HL-60 (cell line): ENCODE results near the gene RGL1.
A peak's percentile ranks its signal among the peaks of the same experiment; 100 is the strongest.

ENCODE experiments used
- DNase-seq, 2 experiments: peaks; one replicate each; pipeline ENCODE4 v3.0.0-alpha.2; 2010 to 2020; ENCODE audit warnings: low read depth in 1 of 2, low spot score in 1 of 2
- H3K27ac ChIP-seq: fragments of 250-450 bp; sonication (Bioruptor Pico); replicated peaks from 2 replicates; pipeline ENCODE4 v1.5.1; 2020; ENCODE audit warnings: mild to moderate bottlenecking, moderate library complexity
- H3K27me3 ChIP-seq: fragments of 250-450 bp; sonication (Bioruptor Pico); 2 replicates; pipeline ENCODE4 v1.5.1; 2021; ENCODE audit warnings: mild to moderate bottlenecking, moderate library complexity; ENCODE audit not compliant: insufficient read depth, poor library complexity, severe bottlenecking
- H3K4me3 ChIP-seq: replicated peaks from 2 replicates; pipeline ENCODE4 v1.5.1; 2011; ENCODE audit warnings: mild to moderate bottlenecking, control low read depth, low read length; ENCODE audit not compliant: insufficient read depth
- CTCF ChIP-seq: IDR thresholded peaks from one replicate; pipeline ENCODE4 v1.5.1; 2011; ENCODE audit warnings: low read length, control low read depth, inconsistent platforms; ENCODE audit not compliant: insufficient read depth
- GABPA ChIP-seq: IDR thresholded peaks from 2 replicates; pipeline ENCODE4 v1.6.1; 2012; ENCODE audit warnings: low read depth
- POLR2AphosphoS5 ChIP-seq: IDR thresholded peaks from 2 replicates; pipeline ENCODE4 v1.6.1; 2012; ENCODE audit warnings: low read depth
- SPI1 ChIP-seq: IDR thresholded peaks from 2 replicates; pipeline ENCODE4 v1.6.1; 2012; ENCODE audit warnings: low read depth, mild to moderate bottlenecking, borderline replicate concordance
- TF ChIP-seq, protein P1 (sequence below): IDR thresholded peaks from 2 replicates; pipeline ENCODE4 v1.6.1; 2012; ENCODE audit warnings: low read depth; ENCODE audit not compliant: insufficient replicate concordance

RGL1 gene

DNA sequence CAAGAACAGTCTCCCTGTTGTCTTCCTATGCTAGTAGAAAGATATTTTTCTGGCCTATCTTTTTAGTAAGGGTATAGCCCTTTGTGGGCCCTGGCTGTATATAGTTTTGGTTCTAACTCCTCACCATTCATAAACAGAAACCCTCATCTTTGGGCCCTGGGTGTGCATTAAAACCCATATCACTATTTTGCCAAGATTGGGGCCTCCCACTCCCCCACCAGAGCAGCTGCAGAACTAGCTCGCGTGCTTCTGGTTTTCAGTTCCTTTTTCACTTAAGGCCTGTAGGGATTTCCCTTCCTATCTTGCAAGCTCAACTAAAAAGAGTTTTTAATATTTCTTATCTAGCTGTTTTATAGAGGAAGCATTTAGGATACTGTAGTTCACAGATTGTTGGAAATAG is 106.4 kb downstream of the RGL1 start:
- no peaks in the 10 kb centered on the region for H3K27me3 ChIP-seq
- DNase-seq, result peak; percentile 13 to 69
- H3K27ac ChIP-seq, result peak overlapping the region; percentile 35
- H3K4me3 ChIP-seq, result no peak overlapping the region
- TF ChIP-seq GABPA, result no peak
- peak; percentile 89 for TF ChIP-seq SPI1
- TF ChIP-seq, protein P1, sequence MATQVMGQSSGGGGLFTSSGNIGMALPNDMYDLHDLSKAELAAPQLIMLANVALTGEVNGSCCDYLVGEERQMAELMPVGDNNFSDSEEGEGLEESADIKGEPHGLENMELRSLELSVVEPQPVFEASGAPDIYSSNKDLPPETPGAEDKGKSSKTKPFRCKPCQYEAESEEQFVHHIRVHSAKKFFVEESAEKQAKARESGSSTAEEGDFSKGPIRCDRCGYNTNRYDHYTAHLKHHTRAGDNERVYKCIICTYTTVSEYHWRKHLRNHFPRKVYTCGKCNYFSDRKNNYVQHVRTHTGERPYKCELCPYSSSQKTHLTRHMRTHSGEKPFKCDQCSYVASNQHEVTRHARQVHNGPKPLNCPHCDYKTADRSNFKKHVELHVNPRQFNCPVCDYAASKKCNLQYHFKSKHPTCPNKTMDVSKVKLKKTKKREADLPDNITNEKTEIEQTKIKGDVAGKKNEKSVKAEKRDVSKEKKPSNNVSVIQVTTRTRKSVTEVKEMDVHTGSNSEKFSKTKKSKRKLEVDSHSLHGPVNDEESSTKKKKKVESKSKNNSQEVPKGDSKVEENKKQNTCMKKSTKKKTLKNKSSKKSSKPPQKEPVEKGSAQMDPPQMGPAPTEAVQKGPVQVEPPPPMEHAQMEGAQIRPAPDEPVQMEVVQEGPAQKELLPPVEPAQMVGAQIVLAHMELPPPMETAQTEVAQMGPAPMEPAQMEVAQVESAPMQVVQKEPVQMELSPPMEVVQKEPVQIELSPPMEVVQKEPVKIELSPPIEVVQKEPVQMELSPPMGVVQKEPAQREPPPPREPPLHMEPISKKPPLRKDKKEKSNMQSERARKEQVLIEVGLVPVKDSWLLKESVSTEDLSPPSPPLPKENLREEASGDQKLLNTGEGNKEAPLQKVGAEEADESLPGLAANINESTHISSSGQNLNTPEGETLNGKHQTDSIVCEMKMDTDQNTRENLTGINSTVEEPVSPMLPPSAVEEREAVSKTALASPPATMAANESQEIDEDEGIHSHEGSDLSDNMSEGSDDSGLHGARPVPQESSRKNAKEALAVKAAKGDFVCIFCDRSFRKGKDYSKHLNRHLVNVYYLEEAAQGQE, result no peak
- no peak for TF ChIP-seq CTCF
- TF ChIP-seq POLR2AphosphoS5, result no peak; the same call in 1 of the 2 replicates

DNA sequence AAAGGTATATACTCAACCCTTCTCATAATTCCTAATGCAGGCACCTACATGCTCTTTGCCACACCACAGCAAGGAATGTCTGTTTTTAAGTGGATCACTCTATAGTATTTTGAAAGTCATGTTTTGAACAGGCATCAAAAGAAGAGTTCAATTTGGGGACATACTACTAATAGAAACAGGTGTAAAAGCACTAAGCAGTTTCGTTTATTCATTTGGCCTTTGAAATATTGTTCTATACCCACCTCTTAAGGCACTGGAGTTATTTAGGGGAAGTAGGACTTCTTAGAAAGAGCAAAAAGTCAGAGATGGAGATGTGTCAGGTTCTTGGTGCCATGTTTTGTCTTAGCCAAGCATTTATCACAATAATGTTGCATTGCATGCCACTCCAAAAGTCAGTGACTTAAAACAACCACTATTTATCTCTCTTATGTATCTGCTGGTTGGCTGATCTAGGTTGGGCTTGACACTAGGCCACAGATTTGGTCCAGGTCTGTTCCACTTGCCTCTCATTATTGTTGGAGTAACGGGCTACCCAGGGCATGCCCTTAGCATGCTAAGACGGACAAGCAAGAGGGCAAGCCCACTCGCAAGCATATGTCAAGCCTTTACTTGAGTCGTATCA is 107.5 kb downstream of the RGL1 start:
- no peak overlapping the region for H3K27ac ChIP-seq

DNA sequence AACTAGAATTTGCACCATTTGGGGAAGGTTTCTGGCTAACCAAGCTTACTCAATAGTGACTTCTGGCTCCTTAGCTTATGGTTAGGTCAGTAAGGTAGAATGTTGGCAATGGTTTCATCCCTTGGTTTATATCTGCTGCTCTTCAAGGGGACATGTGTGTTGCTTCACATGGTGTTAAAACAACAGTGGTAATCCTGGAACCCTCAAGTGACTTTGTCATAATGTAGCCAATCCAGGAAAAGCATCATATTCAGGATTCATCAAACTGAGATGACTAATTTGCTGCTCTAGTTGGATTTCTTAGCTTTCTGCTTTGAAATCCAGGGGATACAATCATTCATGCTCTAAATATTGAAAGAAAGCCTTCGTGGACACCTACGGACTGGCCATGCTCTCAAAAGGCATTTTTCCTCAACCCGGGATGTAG is 108.7 kb downstream of the RGL1 start:
- no peak overlapping the region for H3K27ac ChIP-seq
- H3K4me3 ChIP-seq, result no peak overlapping the region
- no peak for DNase-seq

More for the DNA sequence above, 107.5 kb downstream of the RGL1 start:
- no peak for DNase-seq
- no peak for TF ChIP-seq POLR2AphosphoS5
- TF ChIP-seq GABPA, result no peak
- TF ChIP-seq CTCF, result no peak
- TF ChIP-seq SPI1, result no peak
- Histone ChIP-seq H3K27me3 (no peaks in the 10 kb centered on the region), H3K4me3 (no peak overlapping the region)

More for the DNA sequence above, 108.7 kb downstream of the RGL1 start:
- TF ChIP-seq SPI1, result no peak
- no peak for TF ChIP-seq CTCF
- TF ChIP-seq, protein P1, result no peak
- TF ChIP-seq GABPA, result no peak
- no peak for TF ChIP-seq POLR2AphosphoS5
- H3K27me3 ChIP-seq, result no peaks in the 10 kb centered on the region
